CD4-positive, CD25-positive, alpha-beta regulatory T cell (primary cell): ENCODE results near the gene KIF11. TPM values are rescaled to one million over a fixed set of nuclear protein-coding genes. Genes with fewer than 3 reads are reported as not detected.

ENCODE experiments used
- ATAC-seq, 2 donors: fragments of 150-1000 bp; cut with Tn5 transposase; one replicate each; pipeline ENCODE4 v1.10.0; 2021; ENCODE audit warnings: low read depth in 2 of 2, moderate number of reproducible peaks in 2 of 2, moderate library complexity in 1 of 2
- DNase-seq, 3 donors: peaks; one replicate each; pipeline versions ENCODE4 v3.0.0 to v3.0.0-alpha.2; 2012 to 2022; ENCODE audit warnings: mixed read lengths in 1 of 3
- H3K27ac ChIP-seq: one replicate; pipeline ENCODE4 v1.7.0; 2013; ENCODE audit warnings: mild to moderate bottlenecking, low read length; ENCODE audit not compliant: insufficient read depth, poor library complexity, severe bottlenecking
- H3K27me3 ChIP-seq: one replicate; pipeline ENCODE4 v1.7.0; 2013; ENCODE audit warnings: low read length; ENCODE audit not compliant: control insufficient read depth, insufficient read depth
- H3K36me3 ChIP-seq: one replicate; pipeline ENCODE4 v1.7.0; 2013; ENCODE audit warnings: mild to moderate bottlenecking, low read length, moderate library complexity; ENCODE audit not compliant: control insufficient read depth, insufficient read depth
- H3K4me1 ChIP-seq: 2 replicates; pipeline ENCODE4 v1.7.0; 2013; ENCODE audit warnings: mild to moderate bottlenecking, low read length; ENCODE audit not compliant: insufficient read depth, control insufficient read depth, poor library complexity, severe bottlenecking
- H3K4me3 ChIP-seq: one replicate; pipeline ENCODE4 v1.7.0; 2013; ENCODE audit warnings: low read depth, mild to moderate bottlenecking, low read length, moderate library complexity
- H3K9me3 ChIP-seq, 2 experiments: 1 replicate in 1 of 2; 2 replicates in 1 of 2; pipeline ENCODE4 v1.7.0; 2013; ENCODE audit warnings: low read length in 2 of 2, mild to moderate bottlenecking in 1 of 2, moderate library complexity in 1 of 2; ENCODE audit not compliant: control insufficient read depth in 2 of 2
- H3K27ac Mint-ChIP-seq, 3 donors: one replicate each; pipeline ENCODE4 v1.8.0; 2020 to 2022; ENCODE audit warnings: mild to moderate bottlenecking in 3 of 3, mixed read lengths in 3 of 3, moderate library complexity in 2 of 3
- H3K27me3 Mint-ChIP-seq: one replicate; pipeline ENCODE4 v1.8.0; 2022; ENCODE audit warnings: mild to moderate bottlenecking, mixed read lengths
- H3K36me3 Mint-ChIP-seq: one replicate; pipeline ENCODE4 v1.8.0; 2020; ENCODE audit warnings: mixed read lengths
- H3K4me1 Mint-ChIP-seq, 4 donors: one replicate each; pipeline ENCODE4 v1.8.0; 2020 to 2022; ENCODE audit warnings: mixed read lengths in 4 of 4, mild to moderate bottlenecking in 1 of 4
- H3K4me3 Mint-ChIP-seq, 4 donors: one replicate each; pipeline ENCODE4 v1.8.0; 2020 to 2022; ENCODE audit warnings: mild to moderate bottlenecking in 4 of 4, mixed read lengths in 4 of 4, moderate library complexity in 3 of 4
- H3K9me3 Mint-ChIP-seq, 7 donors: one replicate each; pipeline ENCODE4 v1.8.0; 2020 to 2022; ENCODE audit warnings: mixed read lengths in 7 of 7, mild to moderate bottlenecking in 3 of 7, moderate library complexity in 2 of 7
- polyA plus RNA-seq, 4 donors: library from polyadenylated mRNA; unstranded; fragments of 300-500 nt; fragmentation: Illumina TruSeq; gene quantifications; one replicate each; pipeline ENCODE4 v1.2.3, GENCODE V29; 2021
- total RNA-seq: library from RNA; stranded (reverse); gene quantifications from one replicate; pipeline ENCODE4 v1.2.3, GENCODE V29; 2022

The KIF11 gene
- total and polyA plus RNA-seq, 5 donors from 2014 or later, result 2.1 to 6.8 (median 3.0) TPM

- peak overlapping the region; percentile 85 for H3K4me3 ChIP-seq
- ATAC-seq (peak; percentile 83 to 88), DNase-seq (peak; percentile 82 to 98 (median 90))
- H3K36me3 ChIP-seq, result no peaks in the 10 kb centered on the region
- H3K36me3 Mint-ChIP-seq, result no peaks in the 10 kb centered on the region
- peak overlapping the region; percentile 98 for H3K27ac ChIP-seq
- H3K4me1 Mint-ChIP-seq, result peaks cover 13 to 53% (median 35%) of the 10 kb centered on the region in 4 donors
- H3K4me3 Mint-ChIP-seq, result peak overlapping the region; percentile 97 to 99 (median 98)
- H3K4me1 ChIP-seq, result peaks cover 45% of the 10 kb centered on the region
- H3K27ac Mint-ChIP-seq, result peak overlapping the region; percentile 94 to 100 (median 99)
- no peaks in the 10 kb centered on the region for H3K27me3 ChIP-seq
- H3K27me3 Mint-ChIP-seq, result peaks cover 6% of the 10 kb centered on the region
- no peaks in the 10 kb centered on the region for H3K9me3 Mint-ChIP-seq
- no peaks in the 10 kb centered on the region for H3K9me3 ChIP-seq
Measured at GRCh38 chr10:92591550-92592022, 1.3 kb upstream of the KIF11 start.

GRCh38 chr10:92593619-92594588 is 974 bp downstream of the KIF11 start:
- no peaks in the 10 kb centered on the region for H3K27me3 ChIP-seq
- no peaks in the 10 kb centered on the region for H3K9me3 ChIP-seq
- Mint-ChIP-seq H3K9me3 (no peaks in the 10 kb centered on the region), H3K36me3 (peaks cover 3% of the 10 kb centered on the region), H3K4me1 (peaks cover 13 to 72% (median 45%) of the 10 kb centered on the region in 4 donors), H3K27me3 (peaks cover 6% of the 10 kb centered on the region), H3K27ac (peak overlapping the region; percentile 40 to 100 (median 99)), H3K4me3 (peak overlapping the region; percentile 97 to 99 (median 98))
- peaks cover 53% of the 10 kb centered on the region for H3K4me1 ChIP-seq
- no peaks in the 10 kb centered on the region for H3K36me3 ChIP-seq
- DNase-seq (peak in 2 of 3 donors; percentile 24 to 72), ATAC-seq (no peak)
- H3K4me3 ChIP-seq, result peak overlapping the region; percentile 99
- peak overlapping the region; percentile 98 for H3K27ac ChIP-seq

GRCh38 chr10:92595505-92595904 is 2.6 kb downstream of the KIF11 start:
- H3K27me3 Mint-ChIP-seq, result peaks cover 6% of the 10 kb centered on the region
- no peaks in the 10 kb centered on the region for H3K9me3 Mint-ChIP-seq
- DNase-seq, result no peak
- H3K4me1 Mint-ChIP-seq, result peaks cover 13 to 68% (median 45%) of the 10 kb centered on the region in 4 donors
- Histone ChIP-seq H3K4me1 (peaks cover 53% of the 10 kb centered on the region), H3K9me3 (no peaks in the 10 kb centered on the region), H3K36me3 (no peaks in the 10 kb centered on the region), H3K4me3 (peak overlapping the region; percentile 33), H3K27me3 (no peaks in the 10 kb centered on the region), H3K27ac (peak overlapping the region; percentile 14)
- H3K27ac Mint-ChIP-seq, result peak overlapping the region; percentile 1 to 33 (median 3)
- no peak for ATAC-seq
- peaks cover 3% of the 10 kb centered on the region for H3K36me3 Mint-ChIP-seq
- peak overlapping the region in 3 of 4 donors; percentile 33 to 99 (median 91) for H3K4me3 Mint-ChIP-seq

GRCh38 chr10:92598321-92598720 is 5.4 kb downstream of the KIF11 start:
- no peaks in the 10 kb centered on the region for H3K36me3 ChIP-seq
- DNase-seq (no peak), ATAC-seq (no peak)
- no peak overlapping the region for H3K4me3 ChIP-seq
- no peaks in the 10 kb centered on the region for H3K9me3 ChIP-seq
- H3K27ac Mint-ChIP-seq, result peak overlapping the region; percentile 47 to 80 (median 65)
- H3K4me3 Mint-ChIP-seq, result peak overlapping the region in 2 of 4 donors; percentile 64 to 67
- no peaks in the 10 kb centered on the region for H3K9me3 Mint-ChIP-seq
- H3K27ac ChIP-seq, result peak overlapping the region; percentile 37
- peaks cover 12 to 54% (median 45%) of the 10 kb centered on the region in 4 donors for H3K4me1 Mint-ChIP-seq
- H3K4me1 ChIP-seq, result peaks cover 41% of the 10 kb centered on the region
- H3K36me3 Mint-ChIP-seq, result peaks cover 3% of the 10 kb centered on the region
- no peaks in the 10 kb centered on the region for H3K27me3 Mint-ChIP-seq
- H3K27me3 ChIP-seq, result no peaks in the 10 kb centered on the region

DNA sequence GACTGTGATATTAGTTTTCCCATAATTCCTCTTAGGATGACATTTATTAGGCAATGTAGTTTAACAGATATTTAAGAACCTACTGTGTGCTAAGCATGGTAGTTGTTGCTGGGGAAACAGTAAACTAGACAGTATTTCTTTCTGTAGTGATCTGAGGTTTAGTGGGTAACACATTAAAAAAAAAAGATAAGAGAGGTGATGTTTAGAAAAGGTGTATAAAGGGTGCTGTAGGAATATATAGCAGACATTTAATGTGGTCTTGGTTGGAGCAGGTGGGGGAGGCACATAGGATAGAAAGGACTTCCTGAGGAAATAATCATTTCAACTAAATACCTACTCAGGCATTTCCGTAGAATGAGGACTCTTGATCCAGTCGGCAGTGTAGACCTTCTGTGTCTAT is 11.9 kb downstream of the KIF11 start:
- H3K36me3 ChIP-seq, result no peaks in the 10 kb centered on the region
- peak overlapping the region; percentile 43 for H3K27ac ChIP-seq
- Mint-ChIP-seq H3K27ac (peak overlapping the region; percentile 27 to 79 (median 39)), H3K9me3 (no peaks in the 10 kb centered on the region), H3K4me3 (peak overlapping the region in 1 of 4 donors; percentile 22), H3K36me3 (peaks cover 3% of the 10 kb centered on the region), H3K4me1 (peaks cover 17 to 50% (median 38%) of the 10 kb centered on the region in 4 donors), H3K27me3 (no peaks in the 10 kb centered on the region)
- no peaks in the 10 kb centered on the region for H3K27me3 ChIP-seq
- peaks cover 4% of the 10 kb centered on the region for H3K4me1 ChIP-seq
- H3K9me3 ChIP-seq, result no peaks in the 10 kb centered on the region
- ATAC-seq (no peak), DNase-seq (no peak)
- peak overlapping the region; percentile 29 for H3K4me3 ChIP-seq

DNA sequence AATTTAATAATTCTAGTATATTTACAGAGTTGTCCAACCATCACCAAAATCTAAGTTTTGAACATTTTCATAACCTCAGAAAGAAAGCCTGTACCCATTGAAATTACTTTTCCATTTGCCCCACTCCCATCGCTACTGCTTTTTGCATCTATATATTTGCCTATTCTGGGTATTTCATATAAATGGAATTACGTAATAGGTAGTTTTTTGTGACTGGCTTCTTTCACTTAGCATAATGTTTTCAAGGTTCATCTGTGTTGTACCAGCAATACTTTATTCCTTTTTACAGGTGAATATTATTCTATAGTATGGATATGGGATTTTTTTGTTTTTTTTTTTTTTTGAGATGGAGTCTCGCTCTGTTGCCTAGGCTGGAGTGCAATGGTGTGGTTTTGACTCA is 22.6 kb downstream of the KIF11 start:
- DNase-seq, result no peak
- Histone ChIP-seq H3K4me1 (no peaks in the 10 kb centered on the region), H3K27me3 (no peaks in the 10 kb centered on the region), H3K36me3 (no peaks in the 10 kb centered on the region), H3K4me3 (no peak overlapping the region), H3K9me3 (no peaks in the 10 kb centered on the region), H3K27ac (no peak overlapping the region)
- no peak for ATAC-seq
- peaks cover 0 to 2% (median 0%) of the 10 kb centered on the region in 7 donors for H3K9me3 Mint-ChIP-seq
- H3K36me3 Mint-ChIP-seq, result no peaks in the 10 kb centered on the region
- no peaks in the 10 kb centered on the region for H3K27me3 Mint-ChIP-seq
- H3K27ac Mint-ChIP-seq, result no peak overlapping the region
- no peak overlapping the region for H3K4me3 Mint-ChIP-seq
- H3K4me1 Mint-ChIP-seq, result peaks cover 4 to 24% (median 9%) of the 10 kb centered on the region in 4 donors

DNA sequence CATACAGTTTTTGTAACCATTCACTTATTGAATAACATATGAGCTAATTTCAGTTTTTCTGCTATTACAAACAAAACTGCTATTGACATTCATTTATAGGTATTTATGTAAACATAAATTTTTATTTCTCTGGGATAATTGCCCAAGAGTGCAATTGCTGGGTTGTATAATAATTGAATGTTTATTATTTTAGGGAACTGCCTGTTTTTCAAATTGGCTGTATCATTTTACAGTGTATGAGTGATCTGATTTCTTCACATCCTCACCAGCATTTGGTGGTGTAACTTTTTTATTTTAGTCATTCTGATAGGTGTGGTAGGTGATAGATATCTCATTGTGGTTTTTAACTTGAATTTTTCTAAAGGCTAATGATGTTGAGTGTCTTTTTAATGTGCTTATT is 26.4 kb downstream of the KIF11 start:
- no peak overlapping the region for H3K4me3 ChIP-seq
- Mint-ChIP-seq H3K4me1 (peaks cover 1 to 23% (median 8%) of the 10 kb centered on the region in 4 donors), H3K4me3 (no peak overlapping the region), H3K27me3 (no peaks in the 10 kb centered on the region), H3K27ac (no peak overlapping the region), H3K9me3 (peaks cover 0 to 3% (median 0%) of the 10 kb centered on the region in 7 donors), H3K36me3 (peaks cover 15% of the 10 kb centered on the region)
- H3K9me3 ChIP-seq, result no peaks in the 10 kb centered on the region
- no peaks in the 10 kb centered on the region for H3K4me1 ChIP-seq
- peak in 1 of 3 donors; percentile 7 for DNase-seq
- no peaks in the 10 kb centered on the region for H3K36me3 ChIP-seq
- H3K27ac ChIP-seq, result no peak overlapping the region
- peak in 1 of 2 donors; percentile 50 for ATAC-seq
- H3K27me3 ChIP-seq, result no peaks in the 10 kb centered on the region
